Suprapubic skin (tissue), 4 donors: ENCODE data around the gene CCDC69.
"Not testable (repeated sequence)": the region's sequence is repeated elsewhere in the genome, so short reads cannot be mapped to it uniquely, and the experiment has no call there.

Experiments used
- EP300 ChIP-seq: sonication (generic); formaldehyde crosslinking; IDR thresholded peaks from one replicate; pipeline ENCODE4 v1.6.1; 2017; ENCODE audit warnings: antibody characterized with exemption
- POLR2A ChIP-seq, 2 donors: fragments of 450-650 bp; IDR thresholded peaks; one replicate each; pipeline ENCODE4 v1.6.1; 2017; ENCODE audit warnings: antibody characterized with exemption in 2 of 2, mild to moderate bottlenecking in 2 of 2, moderate library complexity in 2 of 2
- POLR2AphosphoS5 ChIP-seq, 3 donors: sonication (generic); formaldehyde crosslinking; IDR thresholded peaks; one replicate each; pipeline ENCODE4 v1.6.1; 2017; ENCODE audit warnings: antibody characterized with exemption in 3 of 3
- TF ChIP-seq, protein P1 (sequence below), 2 donors: fragments of 200-600 bp in 1 of 2; fragments of 450-650 bp in 1 of 2; sonication (generic) in 1 of 2; IDR thresholded peaks; one replicate each; pipeline ENCODE4 v1.5.1; 2016 to 2019; ENCODE audit warnings: antibody characterized with exemption in 2 of 2, mild to moderate bottlenecking in 1 of 2, moderate library complexity in 1 of 2

DNA sequence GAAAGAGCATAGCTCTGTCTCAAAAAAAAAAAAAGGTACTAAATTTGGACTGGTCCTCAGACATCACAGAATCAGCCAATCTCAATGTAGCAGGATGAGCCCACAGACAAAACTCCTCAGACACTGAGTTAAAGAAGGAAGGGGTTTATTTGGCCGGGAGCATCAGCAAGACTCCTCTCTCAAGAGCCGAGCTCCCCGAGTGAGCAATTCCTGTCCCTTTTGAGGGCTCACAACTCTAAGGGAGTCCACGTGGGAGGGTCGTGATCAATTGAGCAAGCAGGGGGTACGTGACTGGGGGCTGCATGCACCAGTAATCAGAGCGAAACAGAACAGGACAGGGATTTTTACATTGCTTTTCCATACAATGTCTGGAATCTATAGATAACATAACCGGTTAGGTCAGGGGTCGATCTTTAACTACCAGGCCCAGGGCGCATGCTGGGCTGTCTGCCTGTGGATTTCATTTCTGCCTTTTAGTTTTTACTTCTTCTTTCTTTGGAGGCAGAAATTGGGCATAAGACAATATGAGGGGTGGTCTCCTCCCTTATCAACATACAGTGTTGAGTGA lies 16.5 kb upstream of the CCDC69 start:
- TF ChIP-seq, protein P1, sequence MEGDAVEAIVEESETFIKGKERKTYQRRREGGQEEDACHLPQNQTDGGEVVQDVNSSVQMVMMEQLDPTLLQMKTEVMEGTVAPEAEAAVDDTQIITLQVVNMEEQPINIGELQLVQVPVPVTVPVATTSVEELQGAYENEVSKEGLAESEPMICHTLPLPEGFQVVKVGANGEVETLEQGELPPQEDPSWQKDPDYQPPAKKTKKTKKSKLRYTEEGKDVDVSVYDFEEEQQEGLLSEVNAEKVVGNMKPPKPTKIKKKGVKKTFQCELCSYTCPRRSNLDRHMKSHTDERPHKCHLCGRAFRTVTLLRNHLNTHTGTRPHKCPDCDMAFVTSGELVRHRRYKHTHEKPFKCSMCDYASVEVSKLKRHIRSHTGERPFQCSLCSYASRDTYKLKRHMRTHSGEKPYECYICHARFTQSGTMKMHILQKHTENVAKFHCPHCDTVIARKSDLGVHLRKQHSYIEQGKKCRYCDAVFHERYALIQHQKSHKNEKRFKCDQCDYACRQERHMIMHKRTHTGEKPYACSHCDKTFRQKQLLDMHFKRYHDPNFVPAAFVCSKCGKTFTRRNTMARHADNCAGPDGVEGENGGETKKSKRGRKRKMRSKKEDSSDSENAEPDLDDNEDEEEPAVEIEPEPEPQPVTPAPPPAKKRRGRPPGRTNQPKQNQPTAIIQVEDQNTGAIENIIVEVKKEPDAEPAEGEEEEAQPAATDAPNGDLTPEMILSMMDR (IDR thresholded peaks at IDR 0.05) = not testable (repeated sequence)
- not testable (repeated sequence) for TF ChIP-seq POLR2AphosphoS5 (IDR thresholded peaks at IDR 0.05); POLR2A (IDR thresholded peaks at IDR 0.05); EP300
